NCI-H526 treated with DMSO at 0.1 percent for 48 hours (cell line): ENCODE data around the gene MRPL17.

ENCODE experiments used
- DNase-seq: peaks from one replicate; lab custom pipeline; 2025; lab: John Stamatoyannopoulos, UW

MRPL17 gene

DNA sequence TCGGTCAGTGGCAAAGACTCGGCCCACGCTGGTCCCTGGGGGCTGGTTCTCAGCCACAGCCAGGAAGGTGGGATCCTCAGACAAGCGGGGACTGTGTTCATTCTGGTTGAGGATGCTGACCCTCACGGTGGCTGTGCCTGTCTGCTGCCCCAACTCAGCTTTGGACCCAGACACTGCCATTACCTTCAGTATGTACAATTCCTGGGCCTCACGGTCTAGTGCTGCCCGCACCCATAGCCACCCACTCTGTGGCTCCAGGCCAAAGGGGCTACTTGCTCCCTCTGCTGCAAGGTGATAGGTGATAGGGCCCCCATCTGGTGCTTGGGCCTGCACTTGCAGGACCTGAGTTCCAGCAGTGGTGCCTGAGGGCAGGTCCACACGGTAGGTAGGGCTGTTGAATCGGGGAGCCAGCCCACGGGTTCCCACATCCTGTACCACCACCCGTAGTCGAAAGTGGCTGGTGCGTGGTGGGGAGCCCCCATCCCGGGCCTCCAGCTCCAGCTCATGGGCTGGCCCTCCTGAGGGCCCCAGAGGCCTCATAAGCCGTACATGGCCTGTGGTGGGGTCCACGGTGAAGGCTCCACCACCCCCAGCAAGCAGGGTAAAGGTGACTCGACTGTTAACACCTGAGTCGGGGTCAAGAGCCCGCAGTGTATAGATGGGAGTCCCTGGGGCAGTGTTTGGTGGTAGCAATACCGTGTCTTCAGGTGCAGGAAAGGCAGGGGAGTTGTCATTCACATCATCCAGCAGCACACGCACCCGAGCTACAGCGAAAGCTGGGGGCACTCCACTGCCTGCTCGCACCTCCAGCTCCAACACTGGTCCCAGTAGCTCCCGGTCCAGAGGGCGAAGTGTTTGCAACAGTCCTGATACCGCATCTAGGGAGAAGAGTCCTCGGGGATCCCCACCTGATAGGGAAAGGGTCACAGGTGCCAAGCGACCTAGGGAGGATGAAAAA, 50.7 kb downstream of the MRPL17 start:
- no peak for DNase-seq

DNA sequence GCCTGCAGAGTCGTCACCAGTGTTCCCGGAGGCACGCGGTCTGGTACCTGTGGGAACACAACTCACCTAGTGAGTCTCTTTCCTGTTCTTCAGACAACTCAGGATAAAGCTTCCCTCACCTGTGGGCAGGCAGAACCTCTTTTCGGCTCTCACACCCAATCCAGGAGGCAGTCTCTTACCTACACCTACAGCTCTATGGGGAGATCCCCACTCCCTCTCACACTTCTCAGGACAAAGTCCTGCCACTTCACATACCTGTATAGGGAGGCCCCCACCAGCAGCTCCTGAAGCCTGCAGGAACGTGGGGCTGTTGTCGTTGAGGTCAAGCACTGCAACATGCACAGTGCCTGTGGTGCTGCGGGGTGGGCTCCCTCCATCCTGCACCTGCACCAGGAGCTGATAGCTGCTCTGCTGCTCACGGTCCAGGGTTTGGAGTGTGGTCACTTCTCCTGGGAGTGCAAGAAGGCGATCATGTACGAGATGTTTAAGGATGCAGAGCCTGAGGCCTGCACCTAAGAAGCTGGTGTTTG, 51.7 kb downstream of the MRPL17 start:
- no peak for DNase-seq

DNA sequence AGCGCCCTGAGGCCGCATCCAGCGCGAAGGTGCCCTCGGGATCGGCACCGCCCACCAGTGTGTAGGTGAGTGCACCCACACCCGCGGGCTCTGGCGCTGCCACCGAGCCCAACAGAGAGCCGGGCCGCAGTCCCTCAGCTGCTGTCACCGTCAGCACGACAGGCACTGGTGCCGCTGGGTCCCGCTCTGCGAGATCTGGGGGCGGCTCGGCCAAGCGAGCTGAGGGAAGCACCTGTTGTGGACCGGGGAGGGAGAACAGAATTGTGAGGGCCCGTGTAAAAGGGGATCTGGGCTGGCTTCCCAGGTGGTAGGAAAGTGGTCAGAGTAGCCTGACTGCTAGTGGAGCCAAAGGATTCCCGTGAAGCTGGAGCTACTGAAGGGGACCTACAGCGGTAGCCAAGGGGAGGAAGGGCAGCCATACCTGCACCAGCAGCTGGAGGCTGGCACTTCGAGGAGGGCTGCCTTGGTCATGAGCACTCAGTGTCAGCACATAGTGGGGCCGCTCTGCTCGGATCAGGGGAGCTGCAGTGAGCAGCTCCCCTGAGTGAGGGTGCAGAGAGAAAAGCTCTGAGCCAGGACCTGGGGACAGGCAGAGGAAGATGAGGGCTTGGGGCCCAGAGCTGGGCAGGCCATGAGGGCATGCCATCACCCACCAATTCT, 52.4 kb downstream of the MRPL17 start:
- DNase-seq, result no peak
